Activated CD4-positive, alpha-beta T cell treated with anti-CD3 and anti-CD28 coated beads, Interleukin-2, amount 10 ng/mL, durations not matched to agents 7 days and 5 days (primary cell): ENCODE results near the gene MRPL40. TPM values are rescaled to one million over a fixed set of nuclear protein-coding genes. Genes with fewer than 3 reads are reported as not detected.
A peak's percentile ranks its signal among the peaks of the same experiment; 100 is the strongest.
"Not testable (repeated sequence)": the region's sequence is repeated elsewhere in the genome, so short reads cannot be mapped to it uniquely, and the experiment has no call there.

Experiments
- CTCF ChIA-PET: fragments of 350-600 bp; sonication (Branson Sonifier 250); formaldehyde crosslinking; loops from one replicate; lab custom pipeline; 2021; ENCODE audit warnings: antibody characterized with exemption; lab: Charles Lee
- POLR2A ChIA-PET: fragments of 350-600 bp; sonication (Branson Sonifier 250); formaldehyde crosslinking; loops from one replicate; lab custom pipeline; 2021; ENCODE audit warnings: antibody characterized with exemption; lab: Charles Lee
- DNase-seq: peaks from one replicate; pipeline ENCODE4 v3.0.0-alpha.2; 2020
- H3K27ac Mint-ChIP-seq: one replicate; pipeline ENCODE4 v1.8.0; 2021; ENCODE audit warnings: mild to moderate bottlenecking, moderate library complexity, mixed read lengths
- H3K27me3 Mint-ChIP-seq: one replicate; pipeline ENCODE4 v1.8.0; 2021; ENCODE audit warnings: mixed read lengths
- H3K36me3 Mint-ChIP-seq: one replicate; pipeline ENCODE4 v1.8.0; 2021; ENCODE audit warnings: low read depth, mixed read lengths
- H3K4me1 Mint-ChIP-seq: one replicate; pipeline ENCODE4 v1.8.0; 2021; ENCODE audit warnings: mixed read lengths
- H3K4me3 Mint-ChIP-seq: one replicate; pipeline ENCODE4 v1.8.0; 2021; ENCODE audit warnings: mild to moderate bottlenecking, moderate library complexity, mixed read lengths
- H3K9me3 Mint-ChIP-seq: one replicate; pipeline ENCODE4 v1.8.0; 2021; ENCODE audit warnings: mixed read lengths
- total RNA-seq, 2 experiments: library from RNA; stranded (reverse); gene quantifications; one replicate each; pipeline ENCODE4 v1.2.3, GENCODE V29; 2021

The MRPL40 gene
- total RNA-seq, 2 experiments from 2014 or later, result 19.7 to 19.9 TPM

- no peak for DNase-seq
- Mint-ChIP-seq H3K36me3 (peaks cover 21% of the 10 kb centered on the region), H3K27ac (peak overlapping the region; percentile 41), H3K9me3 (no peaks in the 10 kb centered on the region), H3K4me1 (peaks cover 23% of the 10 kb centered on the region), H3K27me3 (no peaks in the 10 kb centered on the region), H3K4me3 (peak overlapping the region; percentile 13)
- ChIA-PET POLR2A (no interaction called here), CTCF (interaction anchor here (0.6 to 2.3 kb wide), 3 partner anchors 12 to 38 kb away, joined by 3 to 11 read pairs (median 3); no protein-coding TSS in a partner anchor)
Observed at GRCh38 chr22:19434401-19434800, 2.1 kb downstream of the MRPL40 start.

GRCh38 chr22:19434829-19435580 is 2.7 kb downstream of the MRPL40 start:
- POLR2A ChIA-PET, result no interaction called here
- Mint-ChIP-seq H3K36me3 (peaks cover 15% of the 10 kb centered on the region), H3K27me3 (no peaks in the 10 kb centered on the region), H3K4me3 (no peak overlapping the region), H3K27ac (no peak overlapping the region), H3K4me1 (peaks cover 18% of the 10 kb centered on the region), H3K9me3 (no peaks in the 10 kb centered on the region)
- no peak for DNase-seq
- CTCF ChIA-PET, result interaction anchor here (0.6 to 2.3 kb wide), 4 partner anchors 11 to 34 kb away, joined by 3 to 11 read pairs (median 4); no protein-coding TSS in a partner anchor

GRCh38 chr22:19436444-19437161 is 4.3 kb downstream of the MRPL40 start:
- H3K4me3 Mint-ChIP-seq, H3K27ac Mint-ChIP-seq, H3K9me3 Mint-ChIP-seq, CTCF ChIA-PET, DNase-seq, H3K27me3 Mint-ChIP-seq, POLR2A ChIA-PET: not testable (repeated sequence)
- Mint-ChIP-seq H3K36me3 (peaks cover 22% of the 10 kb centered on the region), H3K4me1 (peaks cover 18% of the 10 kb centered on the region)

- Mint-ChIP-seq H3K4me1 (peaks cover 15% of the 10 kb centered on the region), H3K4me3 (no peak overlapping the region), H3K9me3 (no peaks in the 10 kb centered on the region), H3K27ac (no peak overlapping the region), H3K27me3 (no peaks in the 10 kb centered on the region), H3K36me3 (peaks cover 25% of the 10 kb centered on the region)
- CTCF ChIA-PET, result no interaction called here
- DNase-seq, result no peak
- POLR2A ChIA-PET, result no interaction called here
Observed at GRCh38 chr22:19438298-19438697, 6.0 kb downstream of the MRPL40 start.

GRCh38 chr22:19440411-19441195 is 8.3 kb downstream of the MRPL40 start:
- Mint-ChIP-seq H3K4me3 (no peak overlapping the region), H3K9me3 (no peaks in the 10 kb centered on the region), H3K36me3 (peaks cover 25% of the 10 kb centered on the region), H3K27me3 (no peaks in the 10 kb centered on the region), H3K4me1 (peaks cover 18% of the 10 kb centered on the region), H3K27ac (peak overlapping the region; percentile 25)
- ChIA-PET CTCF (no interaction called here), POLR2A (interaction anchor here (0.7 kb wide), 1 partner anchor 21 kb away, joined by 3 read pairs; no protein-coding TSS in a partner anchor)
- DNase-seq, result no peak

- no peak overlapping the region for H3K4me3 Mint-ChIP-seq
- H3K4me1 Mint-ChIP-seq, result peaks cover 28% of the 10 kb centered on the region
- peaks cover 33% of the 10 kb centered on the region for H3K36me3 Mint-ChIP-seq
- ChIA-PET CTCF (no interaction called here), POLR2A (no interaction called here)
- no peak overlapping the region for H3K27ac Mint-ChIP-seq
- H3K9me3 Mint-ChIP-seq, result no peaks in the 10 kb centered on the region
- no peaks in the 10 kb centered on the region for H3K27me3 Mint-ChIP-seq
- DNase-seq, result no peak
Observed at GRCh38 chr22:19442166-19442565, 9.8 kb downstream of the MRPL40 start.

- DNase-seq, result no peak
- Mint-ChIP-seq H3K27me3 (no peaks in the 10 kb centered on the region), H3K4me3 (no peak overlapping the region), H3K4me1 (peaks cover 33% of the 10 kb centered on the region), H3K9me3 (no peaks in the 10 kb centered on the region), H3K27ac (no peak overlapping the region), H3K36me3 (peaks cover 35% of the 10 kb centered on the region)
- ChIA-PET CTCF (no interaction called here), POLR2A (no interaction called here)
Observed at GRCh38 chr22:19443544-19444211, 11.3 kb downstream of the MRPL40 start.

- peak overlapping the region; percentile 19 for H3K4me3 Mint-ChIP-seq
- not testable (repeated sequence) for H3K27me3 Mint-ChIP-seq, H3K9me3 Mint-ChIP-seq, DNase-seq, H3K27ac Mint-ChIP-seq
- peaks cover 36% of the 10 kb centered on the region for H3K36me3 Mint-ChIP-seq
- ChIA-PET POLR2A (interaction anchor here (0.7 kb wide), 1 partner anchor 18 kb away, joined by 3 read pairs; no protein-coding TSS in a partner anchor), CTCF (interaction anchor here (2.1 kb wide), 1 partner anchor 11 kb away, joined by 11 read pairs; no protein-coding TSS in a partner anchor)
- peaks cover 44% of the 10 kb centered on the region for H3K4me1 Mint-ChIP-seq
Observed at GRCh38 chr22:19445279-19445982, 13.1 kb downstream of the MRPL40 start.

- CTCF ChIA-PET, result interaction anchor here (2.1 kb wide), 1 partner anchor 12 kb away, joined by 11 read pairs; no protein-coding TSS in a partner anchor
- Mint-ChIP-seq H3K27me3 (no peaks in the 10 kb centered on the region), H3K9me3 (no peaks in the 10 kb centered on the region), H3K4me3 (peak overlapping the region; percentile 94), H3K27ac (peak overlapping the region; percentile 96), H3K4me1 (peaks cover 44% of the 10 kb centered on the region), H3K36me3 (peaks cover 33% of the 10 kb centered on the region)
- no peak for DNase-seq
- POLR2A ChIA-PET, result interaction anchor here (1.7 kb wide), 1 partner anchor 15 kb away, joined by 5 read pairs; the partner anchor contains the start of gene HIRA
Observed at GRCh38 chr22:19446603-19447329, 14.4 kb downstream of the MRPL40 start.

GRCh38 chr22:19447330-19448075 is 15.2 kb downstream of the MRPL40 start, which contains the start of gene C22orf39:
C22orf39 (minus strand) TSS chr22:19447711; CDS start chr22:19447688, 23 bp downstream.
- Mint-ChIP-seq H3K27ac (peak within 1 kb of the TSS; percentile 96), H3K4me1 (peaks cover 42% of the 10 kb centered on the region), H3K4me3 (peak within 1 kb of the TSS; percentile 94), H3K27me3 (no peaks in the 10 kb centered on the region), H3K36me3 (peaks cover 34% of the 10 kb centered on the region), H3K9me3 (no peaks in the 10 kb centered on the region)
- DNase-seq, result peak; percentile 92
- POLR2A ChIA-PET, result interaction anchor here (1.7 kb wide), 1 partner anchor 16 kb away, joined by 5 read pairs; the partner anchor contains the start of gene HIRA
- CTCF ChIA-PET, result interaction anchor here (2.1 kb wide), 1 partner anchor 13 kb away, joined by 11 read pairs; no protein-coding TSS in a partner anchor
